ENCODE results near the gene PDIA5.

The PDIA5 gene

GRCh38 chr3:123071146-123071545, 4.3 kb downstream of the PDIA5 start:
- no peak overlapping the region for H3K27ac ChIP-seq
- TF ChIP-seq POLR2AphosphoS5 (IDR thresholded peaks at IDR 0.05; ENCODE audit: borderline replicate concordance, low read depth, low read length), result no peak
- no peak for TF ChIP-seq EZH2 (IDR thresholded peaks at IDR 0.05)
- TF ChIP-seq FOXP2 (optimal IDR thresholded peaks at IDR 0.05; ENCODE audit: control extremely low read depth, extremely low read length, insufficient read depth), result no peak
- no peaks in the 10 kb centered on the region for H3K9me3 ChIP-seq (ENCODE audit: low read depth, low read length)
- H3K36me3 ChIP-seq (ENCODE audit: insufficient read depth, low read length), result no peaks in the 10 kb centered on the region
- H3K4me3 ChIP-seq, result no peak overlapping the region
- H3K9ac ChIP-seq (ENCODE audit: insufficient read length), result no peak overlapping the region
- no peak for DNase-seq (ENCODE audit: low read depth, low spot score)

- no peak overlapping the region for H3K27ac ChIP-seq
- H3K36me3 ChIP-seq (ENCODE audit: insufficient read depth, low read length), result no peaks in the 10 kb centered on the region
Observed at GRCh38 chr3:123071581-123071980, 4.8 kb downstream of the PDIA5 start.

GRCh38 chr3:123072152-123072551, 5.3 kb downstream of the PDIA5 start:
- Histone ChIP-seq H3K4me3 (no peak overlapping the region), H3K9ac (ENCODE audit: insufficient read length) (no peak overlapping the region)
- no peak for DNase-seq (ENCODE audit: low read depth, low spot score)

More at GRCh38 chr3:123071581-123071980, 4.8 kb downstream of the PDIA5 start:
- no peak for TF ChIP-seq EZH2 (IDR thresholded peaks at IDR 0.05)
- no peak for DNase-seq (ENCODE audit: low read depth, low spot score)
- Histone ChIP-seq H3K4me3 (no peak overlapping the region), H3K9me3 (ENCODE audit: low read depth, low read length) (no peaks in the 10 kb centered on the region), H3K9ac (ENCODE audit: insufficient read length) (no peak overlapping the region)

GRCh38 chr3:123072564-123072963, 5.7 kb downstream of the PDIA5 start:
- no peak overlapping the region for H3K27ac ChIP-seq
- no peaks in the 10 kb centered on the region for H3K9me3 ChIP-seq (ENCODE audit: low read depth, low read length)
- no peak overlapping the region for H3K9ac ChIP-seq (ENCODE audit: insufficient read length)
- H3K36me3 ChIP-seq (ENCODE audit: insufficient read depth, low read length), result no peaks in the 10 kb centered on the region
- TF ChIP-seq POLR2AphosphoS5 (IDR thresholded peaks at IDR 0.05; ENCODE audit: borderline replicate concordance, low read depth, low read length) (no peak), FOXP2 (optimal IDR thresholded peaks at IDR 0.05; ENCODE audit: control extremely low read depth, extremely low read length, insufficient read depth) (no peak), EZH2 (IDR thresholded peaks at IDR 0.05) (no peak)
- no peak for DNase-seq (ENCODE audit: low read depth, low spot score)
- H3K4me3 ChIP-seq, result no peak overlapping the region

More at GRCh38 chr3:123072152-123072551, 5.3 kb downstream of the PDIA5 start:
- Histone ChIP-seq H3K27ac (no peak overlapping the region), H3K9me3 (ENCODE audit: low read depth, low read length) (no peaks in the 10 kb centered on the region), H3K36me3 (ENCODE audit: insufficient read depth, low read length) (no peaks in the 10 kb centered on the region)
- TF ChIP-seq FOXP2 (optimal IDR thresholded peaks at IDR 0.05; ENCODE audit: control extremely low read depth, extremely low read length, insufficient read depth) (no peak), POLR2AphosphoS5 (IDR thresholded peaks at IDR 0.05; ENCODE audit: borderline replicate concordance, low read depth, low read length) (no peak), EZH2 (IDR thresholded peaks at IDR 0.05) (no peak)

GRCh38 chr3:123075359-123075758, 8.5 kb downstream of the PDIA5 start:
- Histone ChIP-seq H3K9me3 (ENCODE audit: low read depth, low read length) (no peaks in the 10 kb centered on the region), H3K4me3 (no peak overlapping the region), H3K36me3 (ENCODE audit: insufficient read depth, low read length) (peaks cover 3% of the 10 kb centered on the region; the same call in 1 of the 2 replicates), H3K27ac (peak overlapping the region; percentile 46), H3K9ac (ENCODE audit: insufficient read length) (no peak overlapping the region)
- no peak for DNase-seq (ENCODE audit: low read depth, low spot score)
- TF ChIP-seq POLR2AphosphoS5 (IDR thresholded peaks at IDR 0.05; ENCODE audit: borderline replicate concordance, low read depth, low read length) (no peak), EZH2 (IDR thresholded peaks at IDR 0.05) (no peak), FOXP2 (optimal IDR thresholded peaks at IDR 0.05; ENCODE audit: control extremely low read depth, extremely low read length, insufficient read depth) (no peak)

GRCh38 chr3:123076112-123076495, 9.3 kb downstream of the PDIA5 start:
- Histone ChIP-seq H3K27ac (peak overlapping the region; percentile 44), H3K9ac (ENCODE audit: insufficient read length) (peak overlapping the region; percentile 3), H3K9me3 (ENCODE audit: low read depth, low read length) (no peaks in the 10 kb centered on the region), H3K36me3 (ENCODE audit: insufficient read depth, low read length) (peaks cover 3% of the 10 kb centered on the region; the same call in 1 of the 2 replicates), H3K4me3 (peak overlapping the region; percentile 4)
- TF ChIP-seq POLR2AphosphoS5 (IDR thresholded peaks at IDR 0.05; ENCODE audit: borderline replicate concordance, low read depth, low read length) (no peak), FOXP2 (optimal IDR thresholded peaks at IDR 0.05; ENCODE audit: control extremely low read depth, extremely low read length, insufficient read depth) (no peak), EZH2 (IDR thresholded peaks at IDR 0.05) (no peak)
- no peak for DNase-seq (ENCODE audit: low read depth, low spot score)

GRCh38 chr3:123076496-123077418, 9.9 kb downstream of the PDIA5 start:
- H3K27ac ChIP-seq, result peak overlapping the region; percentile 44
- TF ChIP-seq POLR2AphosphoS5 (IDR thresholded peaks at IDR 0.05; ENCODE audit: borderline replicate concordance, low read depth, low read length) (no peak), FOXP2 (optimal IDR thresholded peaks at IDR 0.05; ENCODE audit: control extremely low read depth, extremely low read length, insufficient read depth) (no peak), EZH2 (IDR thresholded peaks at IDR 0.05) (no peak)

GRCh38 chr3:123078101-123078500, 11.3 kb downstream of the PDIA5 start:
- Histone ChIP-seq H3K27ac (peak overlapping the region; percentile 6; the same call in 1 of the 2 replicates), H3K9ac (ENCODE audit: insufficient read length) (no peak overlapping the region), H3K4me3 (no peak overlapping the region), H3K36me3 (ENCODE audit: insufficient read depth, low read length) (peaks cover 3% of the 10 kb centered on the region; the same call in 1 of the 2 replicates), H3K9me3 (ENCODE audit: low read depth, low read length) (no peaks in the 10 kb centered on the region)
- DNase-seq (ENCODE audit: low read depth, low spot score), result no peak
- TF ChIP-seq POLR2AphosphoS5 (IDR thresholded peaks at IDR 0.05; ENCODE audit: borderline replicate concordance, low read depth, low read length) (no peak), FOXP2 (optimal IDR thresholded peaks at IDR 0.05; ENCODE audit: control extremely low read depth, extremely low read length, insufficient read depth) (no peak), EZH2 (IDR thresholded peaks at IDR 0.05) (no peak)

More at GRCh38 chr3:123076496-123077418, 9.9 kb downstream of the PDIA5 start:
- peak; percentile 61 for DNase-seq (ENCODE audit: low read depth, low spot score)
- H3K4me3 ChIP-seq, result peak overlapping the region; percentile 4
- peak overlapping the region; percentile 4 for H3K9ac ChIP-seq (ENCODE audit: insufficient read length)
- H3K9me3 ChIP-seq (ENCODE audit: low read depth, low read length), result no peaks in the 10 kb centered on the region
- H3K36me3 ChIP-seq (ENCODE audit: insufficient read depth, low read length), result peaks cover 3% of the 10 kb centered on the region; the same call in 1 of the 2 replicates

Data from SK-N-MC (cell line).